Suppressor macrophage treated with lipopolysaccharide for 1 hour (primary cell): ENCODE data around the gene NUP210.

Experiments used
- DNase-seq, 3 donors: peaks; one replicate each; pipeline ENCODE4 v3.0.0-alpha.2; 2020 to 2022

Gene NUP210

GRCh38 chr3:13346481-13347389 lies 73.4 kb downstream of the NUP210 start:
- peak; percentile 56 to 63 (median 56) for DNase-seq

- DNase-seq, result no peak
These were observed 74.3 kb downstream of the NUP210 start for GRCh38 chr3:13345772-13346171.

- no peak for DNase-seq
These were observed 74.8 kb downstream of the NUP210 start for GRCh38 chr3:13345284-13345683.

GRCh38 chr3:13344663-13345062 lies 75.5 kb downstream of the NUP210 start:
- no peak for DNase-seq

GRCh38 chr3:13343601-13344000 lies 76.5 kb downstream of the NUP210 start:
- no peak for DNase-seq

GRCh38 chr3:13341229-13341905 lies 78.8 kb downstream of the NUP210 start:
- no peak for DNase-seq

GRCh38 chr3:13339833-13340232 lies 80.3 kb downstream of the NUP210 start:
- no peak for DNase-seq

- DNase-seq, result no peak
These were observed 81.1 kb downstream of the NUP210 start for GRCh38 chr3:13338996-13339395.

GRCh38 chr3:13338231-13338630 lies 81.9 kb downstream of the NUP210 start:
- DNase-seq, result no peak

- no peak for DNase-seq
These were observed 83.5 kb downstream of the NUP210 start for GRCh38 chr3:13336592-13336991.

- no peak for DNase-seq
These were observed 84.6 kb downstream of the NUP210 start for GRCh38 chr3:13335503-13335902.

- DNase-seq, result no peak
These were observed 85.1 kb downstream of the NUP210 start for GRCh38 chr3:13335059-13335458.

GRCh38 chr3:13333236-13333897 lies 86.8 kb downstream of the NUP210 start:
- DNase-seq, result no peak

- no peak for DNase-seq
These were observed 87.4 kb downstream of the NUP210 start for GRCh38 chr3:13332740-13333139.

GRCh38 chr3:13332158-13332557 lies 88.0 kb downstream of the NUP210 start:
- no peak for DNase-seq

- DNase-seq, result no peak
These were observed 90.4 kb downstream of the NUP210 start for GRCh38 chr3:13329746-13330145.

- DNase-seq, result no peak
These were observed 94.2 kb downstream of the NUP210 start for GRCh38 chr3:13325892-13326443.

GRCh38 chr3:13324835-13325501 lies 95.2 kb downstream of the NUP210 start:
- no peak for DNase-seq

GRCh38 chr3:13323822-13324221 lies 96.3 kb downstream of the NUP210 start:
- no peak for DNase-seq

- DNase-seq, result no peak
These were observed 97.8 kb downstream of the NUP210 start for GRCh38 chr3:13322324-13322723.

GRCh38 chr3:13319564-13320220 lies 100.4 kb downstream of the NUP210 start:
- no peak for DNase-seq
